Thyroid gland (tissue), 4 donors: Measurements from ENCODE around the gene LMO1.

Experiments used
- CTCF ChIP-seq, 6 experiments: fragments of 200-600 bp in 3 of 6; fragments of 450-650 bp in 3 of 6; sonication (generic) in 3 of 6; IDR thresholded peaks; one replicate each; pipeline ENCODE4 v1.5.1; 2016 to 2019; ENCODE audit warnings: antibody characterized with exemption in 6 of 6, mild to moderate bottlenecking in 2 of 6, inconsistent platforms in 1 of 6, moderate library complexity in 1 of 6
- POLR2A ChIP-seq, 2 donors: fragments of 450-650 bp; IDR thresholded peaks; one replicate each; pipeline ENCODE4 v1.6.1; 2017; ENCODE audit warnings: antibody characterized with exemption in 2 of 2, mild to moderate bottlenecking in 2 of 2, moderate library complexity in 1 of 2

GRCh38 chr11:8286886-8287285 is 23.2 kb upstream of the LMO1 start:
- TF ChIP-seq CTCF (IDR thresholded peaks at IDR 0.05), result no peak
- no peak for TF ChIP-seq POLR2A (IDR thresholded peaks at IDR 0.05)
